GM12878 (cell line): ENCODE measurements around the gene SUPT7L.

Experiments
- EP300 ChIP-seq, 2 experiments: fragments of 150-350 bp in 1 of 2; IDR thresholded peaks; 2 replicates each; pipeline ENCODE4 v1.6.1; 2011 to 2012; ENCODE audit warnings: low read depth in 2 of 2, low read length in 2 of 2, borderline replicate concordance in 1 of 2, improper control_type of control experiment in 1 of 2, inconsistent platforms in 1 of 2; ENCODE audit not compliant: control insufficient read depth in 1 of 2
- POLR2AphosphoS5 ChIP-seq: IDR thresholded peaks from 2 replicates; pipeline ENCODE4 v1.6.1; 2011; ENCODE audit warnings: mild to moderate bottlenecking, low read length, inconsistent platforms
- SUZ12 ChIP-seq: fragments of 200-600 bp; sonication (generic); IDR thresholded peaks from one replicate; pipeline ENCODE4 v1.6.1; 2018; ENCODE audit warnings: antibody characterized with exemption, mild to moderate bottlenecking; ENCODE audit not compliant: unreplicated experiment

GRCh38 chr2:27702302-27702701, 38.9 kb upstream of the SUPT7L start:
- no peak for TF ChIP-seq EP300 (IDR thresholded peaks at IDR 0.05; ENCODE audit: borderline replicate concordance in 1 of 2, control insufficient read depth in 1 of 2, low read depth in 2 of 2, low read length in 2 of 2)
- no peak for TF ChIP-seq POLR2AphosphoS5
- TF ChIP-seq SUZ12: no peak
